ENCODE measurements around the gene CSNK1G3. TPM values are rescaled to one million over a fixed set of nuclear protein-coding genes. Genes with fewer than 3 reads are reported as not detected.

Gene CSNK1G3
- total RNA-seq, 1 donor, result 91.2 TPM

DNA sequence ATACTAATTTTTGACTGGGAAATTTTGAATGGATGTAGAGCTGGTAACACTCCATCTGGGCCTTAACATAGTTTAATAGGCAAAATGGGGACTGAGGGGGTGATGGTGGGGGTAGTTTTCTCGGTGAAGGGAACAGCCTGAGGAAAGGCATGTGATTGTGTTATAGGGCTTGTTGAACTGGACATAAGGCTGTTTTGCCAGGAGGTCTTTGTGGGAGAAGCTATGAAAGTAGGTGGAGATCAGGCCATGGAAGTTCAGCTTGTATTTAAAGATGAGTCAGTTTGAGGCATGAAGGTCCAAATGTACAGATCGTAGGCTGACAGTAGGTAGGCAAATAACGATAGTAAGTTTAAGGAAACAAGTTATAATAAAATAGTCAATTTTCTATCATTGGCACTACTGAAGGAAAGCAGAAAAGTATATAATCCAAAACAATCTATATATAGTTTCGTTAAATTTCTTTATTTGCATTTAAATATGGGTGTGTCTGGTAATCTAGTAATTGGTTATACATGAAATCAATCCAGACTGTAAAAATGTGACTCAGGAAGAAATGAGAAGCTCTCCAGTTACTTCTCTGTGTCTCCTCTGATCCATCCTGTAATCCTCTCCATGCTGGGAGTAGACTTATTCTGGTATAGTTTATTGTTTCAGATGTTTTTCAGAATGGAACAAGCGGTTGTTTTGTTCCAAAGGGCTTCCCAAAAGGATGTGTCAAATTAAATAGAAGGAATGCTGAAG lies 2.8 kb downstream of the CSNK1G3 start:
- H3K27me3 ChIP-seq (ENCODE audit: insufficient read depth, low read length), result no peaks in the 10 kb centered on the region
- peaks cover 32% of the 10 kb centered on the region for H4K20me1 ChIP-seq (ENCODE audit: insufficient read depth, low read length)
- H3K36me3 ChIP-seq (ENCODE audit: insufficient read depth, low read length), result no peaks in the 10 kb centered on the region
- H3K9me3 ChIP-seq (ENCODE audit: low read depth, low read length), result no peaks in the 10 kb centered on the region
- peaks cover 68% of the 10 kb centered on the region for H3K79me2 ChIP-seq (ENCODE audit: insufficient read depth, low read length)
- H3K4me2 ChIP-seq (ENCODE audit: insufficient read depth, low read length), result no peak overlapping the region
- DNase-seq (ENCODE audit: insufficient read length, low spot score, missing footprints), result no peak
- TF ChIP-seq, protein P1, sequence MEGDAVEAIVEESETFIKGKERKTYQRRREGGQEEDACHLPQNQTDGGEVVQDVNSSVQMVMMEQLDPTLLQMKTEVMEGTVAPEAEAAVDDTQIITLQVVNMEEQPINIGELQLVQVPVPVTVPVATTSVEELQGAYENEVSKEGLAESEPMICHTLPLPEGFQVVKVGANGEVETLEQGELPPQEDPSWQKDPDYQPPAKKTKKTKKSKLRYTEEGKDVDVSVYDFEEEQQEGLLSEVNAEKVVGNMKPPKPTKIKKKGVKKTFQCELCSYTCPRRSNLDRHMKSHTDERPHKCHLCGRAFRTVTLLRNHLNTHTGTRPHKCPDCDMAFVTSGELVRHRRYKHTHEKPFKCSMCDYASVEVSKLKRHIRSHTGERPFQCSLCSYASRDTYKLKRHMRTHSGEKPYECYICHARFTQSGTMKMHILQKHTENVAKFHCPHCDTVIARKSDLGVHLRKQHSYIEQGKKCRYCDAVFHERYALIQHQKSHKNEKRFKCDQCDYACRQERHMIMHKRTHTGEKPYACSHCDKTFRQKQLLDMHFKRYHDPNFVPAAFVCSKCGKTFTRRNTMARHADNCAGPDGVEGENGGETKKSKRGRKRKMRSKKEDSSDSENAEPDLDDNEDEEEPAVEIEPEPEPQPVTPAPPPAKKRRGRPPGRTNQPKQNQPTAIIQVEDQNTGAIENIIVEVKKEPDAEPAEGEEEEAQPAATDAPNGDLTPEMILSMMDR (IDR thresholded peaks at IDR 0.05; ENCODE audit: extremely low read depth, low read depth, low read length), result no peak
- no peak overlapping the region for H2AFZ ChIP-seq (ENCODE audit: low read length)
- no peak overlapping the region for H3K4me3 ChIP-seq (ENCODE audit: insufficient read depth, low read length)
- peaks cover 18% of the 10 kb centered on the region for H3K4me1 ChIP-seq (ENCODE audit: insufficient read depth, low read length)
- H3K27ac ChIP-seq (ENCODE audit: low read depth, low read length), result no peak overlapping the region

DNA sequence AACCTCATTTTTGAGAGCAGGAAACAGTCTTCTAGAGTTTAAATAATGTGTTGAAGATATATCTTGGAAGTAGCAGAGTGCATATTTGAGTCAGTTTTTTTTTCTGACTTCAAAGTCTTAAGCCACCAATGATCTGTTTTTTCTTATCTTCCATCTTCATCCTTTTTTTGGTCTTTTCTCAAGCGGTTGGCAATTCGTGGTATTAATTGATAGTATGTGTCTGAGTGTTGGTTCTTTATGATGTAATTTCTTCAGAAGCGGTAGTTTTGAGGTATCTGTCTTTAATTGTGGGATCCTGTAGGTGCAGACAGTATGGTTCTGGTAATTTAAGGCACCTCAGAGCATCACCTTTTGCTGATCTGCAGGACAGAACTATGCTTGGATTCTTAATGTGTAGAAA lies 3.9 kb downstream of the CSNK1G3 start:
- Histone ChIP-seq H3K9me3 (ENCODE audit: low read depth, low read length) (no peaks in the 10 kb centered on the region), H3K4me3 (ENCODE audit: insufficient read depth, low read length) (no peak overlapping the region), H3K27me3 (ENCODE audit: insufficient read depth, low read length) (no peaks in the 10 kb centered on the region), H3K4me1 (ENCODE audit: insufficient read depth, low read length) (peaks cover 14% of the 10 kb centered on the region), H4K20me1 (ENCODE audit: insufficient read depth, low read length) (peaks cover 32% of the 10 kb centered on the region), H3K4me2 (ENCODE audit: insufficient read depth, low read length) (no peak overlapping the region), H2AFZ (ENCODE audit: low read length) (no peak overlapping the region), H3K27ac (ENCODE audit: low read depth, low read length) (no peak overlapping the region), H3K36me3 (ENCODE audit: insufficient read depth, low read length) (no peaks in the 10 kb centered on the region), H3K79me2 (ENCODE audit: insufficient read depth, low read length) (peaks cover 79% of the 10 kb centered on the region)
- TF ChIP-seq, protein P1 (IDR thresholded peaks at IDR 0.05; ENCODE audit: extremely low read depth, low read depth, low read length), result no peak
- no peak for DNase-seq (ENCODE audit: insufficient read length, low spot score, missing footprints)

DNA sequence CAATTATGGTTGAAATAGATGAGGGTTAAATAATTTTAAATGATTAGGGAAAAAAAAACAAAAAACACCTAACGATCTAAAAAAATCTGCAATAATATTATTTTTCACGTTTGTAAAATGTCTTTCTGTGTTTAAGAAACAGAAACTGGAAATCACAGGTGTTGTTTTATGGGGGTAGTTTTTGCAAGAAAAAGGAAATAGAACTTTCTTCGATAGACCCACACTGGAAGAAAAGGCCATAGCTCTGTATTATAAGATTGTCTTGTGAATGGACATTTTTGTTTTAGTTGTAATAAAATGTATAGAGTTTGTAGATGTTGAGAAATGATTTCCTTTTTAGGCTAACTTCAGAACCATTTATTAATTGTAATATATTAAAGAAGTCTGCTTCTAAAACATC lies 5.5 kb downstream of the CSNK1G3 start:
- Histone ChIP-seq H3K9me3 (ENCODE audit: low read depth, low read length) (no peaks in the 10 kb centered on the region), H4K20me1 (ENCODE audit: insufficient read depth, low read length) (peaks cover 40% of the 10 kb centered on the region), H3K36me3 (ENCODE audit: insufficient read depth, low read length) (no peaks in the 10 kb centered on the region)

DNA sequence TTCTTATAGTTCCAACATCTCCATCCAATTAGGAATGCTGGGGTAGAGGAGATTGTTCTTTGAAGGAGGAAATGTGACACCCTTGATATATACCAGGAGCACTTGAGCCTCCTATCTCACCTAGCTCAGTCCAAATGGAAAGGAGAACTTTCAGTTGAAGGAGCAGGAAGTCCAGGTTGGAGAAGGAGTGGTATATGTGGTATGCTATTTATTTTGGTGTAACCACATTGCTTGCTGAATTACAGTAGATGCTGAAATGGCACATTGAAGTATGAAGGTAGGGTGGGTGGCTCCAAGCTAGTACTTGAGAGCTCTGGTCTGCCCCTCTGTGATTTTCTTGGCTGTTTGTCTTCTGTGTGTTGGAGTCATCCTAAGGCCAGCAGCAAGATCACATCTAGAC lies 6.1 kb downstream of the CSNK1G3 start:
- Histone ChIP-seq H3K27ac (ENCODE audit: low read depth, low read length) (no peak overlapping the region), H3K4me2 (ENCODE audit: insufficient read depth, low read length) (no peak overlapping the region), H3K36me3 (ENCODE audit: insufficient read depth, low read length) (no peaks in the 10 kb centered on the region), H3K4me1 (ENCODE audit: insufficient read depth, low read length) (peaks cover 8% of the 10 kb centered on the region), H4K20me1 (ENCODE audit: insufficient read depth, low read length) (peaks cover 46% of the 10 kb centered on the region), H3K27me3 (ENCODE audit: insufficient read depth, low read length) (no peaks in the 10 kb centered on the region), H3K9me3 (ENCODE audit: low read depth, low read length) (no peaks in the 10 kb centered on the region), H2AFZ (ENCODE audit: low read length) (no peak overlapping the region), H3K4me3 (ENCODE audit: insufficient read depth, low read length) (no peak overlapping the region), H3K79me2 (ENCODE audit: insufficient read depth, low read length) (peaks cover 95% of the 10 kb centered on the region)
- TF ChIP-seq, protein P1 (IDR thresholded peaks at IDR 0.05; ENCODE audit: extremely low read depth, low read depth, low read length), result no peak
- peak; percentile 29 for DNase-seq (ENCODE audit: insufficient read length, low spot score, missing footprints)

More for the DNA sequence above, 5.5 kb downstream of the CSNK1G3 start:
- Histone ChIP-seq H3K4me3 (ENCODE audit: insufficient read depth, low read length) (no peak overlapping the region), H2AFZ (ENCODE audit: low read length) (no peak overlapping the region), H3K79me2 (ENCODE audit: insufficient read depth, low read length) (peaks cover 94% of the 10 kb centered on the region), H3K4me1 (ENCODE audit: insufficient read depth, low read length) (peaks cover 9% of the 10 kb centered on the region), H3K27me3 (ENCODE audit: insufficient read depth, low read length) (no peaks in the 10 kb centered on the region), H3K27ac (ENCODE audit: low read depth, low read length) (no peak overlapping the region), H3K4me2 (ENCODE audit: insufficient read depth, low read length) (no peak overlapping the region)
- DNase-seq (ENCODE audit: insufficient read length, low spot score, missing footprints), result no peak
- TF ChIP-seq, protein P1 (IDR thresholded peaks at IDR 0.05; ENCODE audit: extremely low read depth, low read depth, low read length), result no peak
